Measurements from ENCODE around the gene TERB1. TPM values are rescaled to one million over a fixed set of nuclear protein-coding genes. Genes with fewer than 3 reads are reported as not detected.

Gene TERB1
- total and polyA plus RNA-seq, 2 of the 13 experiments (the other 11 are each of a cell fraction or from before 2014, with no cell fraction given), result not detected

DNA sequence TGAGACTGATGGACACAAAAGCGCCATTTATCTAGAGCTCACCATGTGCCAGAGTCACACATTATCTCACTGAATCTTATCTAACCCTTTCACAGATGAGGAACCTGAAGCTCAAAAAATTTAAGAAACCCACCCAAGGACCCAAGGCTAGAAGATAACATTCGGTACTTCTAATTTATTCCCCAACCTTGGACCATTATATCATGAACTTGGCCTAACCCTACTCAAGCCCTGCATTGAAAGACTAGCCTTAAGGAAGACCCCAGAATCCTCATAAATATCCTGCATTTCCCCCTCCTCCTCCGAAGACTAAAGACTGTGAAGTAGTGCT lies 49.4 kb downstream of the TERB1 start (continued):
- TF ChIP-seq ATM (IDR thresholded peaks at IDR 0.05; ENCODE audit: borderline replicate concordance) (no peak), TBP (CRISPR knock-in tag; IDR thresholded peaks at IDR 0.05) (no peak), CCDC6 (CRISPR knock-in tag; IDR thresholded peaks at IDR 0.05) (no peak), MAX (IDR thresholded peaks at IDR 0.05) (no peak), ZSCAN12 (CRISPR knock-in tag; IDR thresholded peaks at IDR 0.05) (0 out of 2 replicates have a peak, but pooled peaks have one; percentile 16), ZNF20 (CRISPR knock-in tag; IDR thresholded peaks at IDR 0.05) (no peak), ZNF205 (CRISPR knock-in tag; IDR thresholded peaks at IDR 0.05) (peak; percentile 42; the same call in 1 of the 2 replicates), RNF219 (CRISPR knock-in tag; IDR thresholded peaks at IDR 0.05) (no peak), RCOR2 (CRISPR knock-in tag; IDR thresholded peaks at IDR 0.05) (0 out of 2 replicates have a peak, but pooled peaks have one; percentile 28), HOXA9 (CRISPR knock-in tag; IDR thresholded peaks at IDR 0.05; ENCODE audit: borderline replicate concordance) (no peak), HMG20B (CRISPR knock-in tag; conservative IDR thresholded peaks at IDR 0.05) (0 out of 2 replicates have a peak, but pooled peaks have one; percentile 39), ATAD3A (CRISPR knock-in tag; IDR thresholded peaks at IDR 0.05) (no peak), ZNF761 (CRISPR knock-in tag; conservative IDR thresholded peaks at IDR 0.05) (no peak), RFXAP (CRISPR knock-in tag; IDR thresholded peaks at IDR 0.05; ENCODE audit: borderline replicate concordance) (0 out of 2 replicates have a peak, but pooled peaks have one; percentile 7), SALL1 (CRISPR knock-in tag; IDR thresholded peaks at IDR 0.05) (no peak), CBFB (CRISPR knock-in tag; IDR thresholded peaks at IDR 0.05) (0 out of 2 replicates have a peak, but pooled peaks have one; percentile 5), E2F2 (CRISPR knock-in tag; IDR thresholded peaks at IDR 0.05; ENCODE audit: borderline replicate concordance) (no peak), ZMAT3 (CRISPR knock-in tag; conservative IDR thresholded peaks at IDR 0.05) (no peak)
- TF ChIP-seq, protein P1, sequence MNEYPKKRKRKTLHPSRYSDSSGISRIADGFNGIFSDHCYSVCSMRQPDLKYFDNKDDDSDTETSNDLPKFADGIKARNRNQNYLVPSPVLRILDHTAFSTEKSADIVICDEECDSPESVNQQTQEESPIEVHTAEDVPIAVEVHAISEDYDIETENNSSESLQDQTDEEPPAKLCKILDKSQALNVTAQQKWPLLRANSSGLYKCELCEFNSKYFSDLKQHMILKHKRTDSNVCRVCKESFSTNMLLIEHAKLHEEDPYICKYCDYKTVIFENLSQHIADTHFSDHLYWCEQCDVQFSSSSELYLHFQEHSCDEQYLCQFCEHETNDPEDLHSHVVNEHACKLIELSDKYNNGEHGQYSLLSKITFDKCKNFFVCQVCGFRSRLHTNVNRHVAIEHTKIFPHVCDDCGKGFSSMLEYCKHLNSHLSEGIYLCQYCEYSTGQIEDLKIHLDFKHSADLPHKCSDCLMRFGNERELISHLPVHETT (CRISPR knock-in tag; conservative IDR thresholded peaks at IDR 0.05), result 0 out of 2 replicates have a peak, but pooled peaks have one; percentile 3
- TF ChIP-seq, protein P2, sequence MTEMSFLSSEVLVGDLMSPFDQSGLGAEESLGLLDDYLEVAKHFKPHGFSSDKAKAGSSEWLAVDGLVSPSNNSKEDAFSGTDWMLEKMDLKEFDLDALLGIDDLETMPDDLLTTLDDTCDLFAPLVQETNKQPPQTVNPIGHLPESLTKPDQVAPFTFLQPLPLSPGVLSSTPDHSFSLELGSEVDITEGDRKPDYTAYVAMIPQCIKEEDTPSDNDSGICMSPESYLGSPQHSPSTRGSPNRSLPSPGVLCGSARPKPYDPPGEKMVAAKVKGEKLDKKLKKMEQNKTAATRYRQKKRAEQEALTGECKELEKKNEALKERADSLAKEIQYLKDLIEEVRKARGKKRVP (CRISPR knock-in tag; IDR thresholded peaks at IDR 0.05), result no peak
- TF ChIP-seq, protein P3, sequence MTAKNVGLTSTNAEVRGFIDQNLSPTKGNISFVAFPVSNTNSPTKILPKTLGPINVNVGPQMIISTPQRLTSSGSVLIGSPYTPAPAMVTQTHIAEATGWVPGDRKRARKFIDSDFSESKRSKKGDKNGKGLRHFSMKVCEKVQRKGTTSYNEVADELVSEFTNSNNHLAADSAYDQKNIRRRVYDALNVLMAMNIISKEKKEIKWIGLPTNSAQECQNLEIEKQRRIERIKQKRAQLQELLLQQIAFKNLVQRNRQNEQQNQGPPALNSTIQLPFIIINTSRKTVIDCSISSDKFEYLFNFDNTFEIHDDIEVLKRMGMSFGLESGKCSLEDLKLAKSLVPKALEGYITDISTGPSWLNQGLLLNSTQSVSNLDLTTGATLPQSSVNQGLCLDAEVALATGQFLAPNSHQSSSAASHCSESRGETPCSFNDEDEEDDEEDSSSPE (CRISPR knock-in tag; IDR thresholded peaks at IDR 0.05), result no peak; the same call in 1 of the 2 replicates
- TF ChIP-seq, protein P4, sequence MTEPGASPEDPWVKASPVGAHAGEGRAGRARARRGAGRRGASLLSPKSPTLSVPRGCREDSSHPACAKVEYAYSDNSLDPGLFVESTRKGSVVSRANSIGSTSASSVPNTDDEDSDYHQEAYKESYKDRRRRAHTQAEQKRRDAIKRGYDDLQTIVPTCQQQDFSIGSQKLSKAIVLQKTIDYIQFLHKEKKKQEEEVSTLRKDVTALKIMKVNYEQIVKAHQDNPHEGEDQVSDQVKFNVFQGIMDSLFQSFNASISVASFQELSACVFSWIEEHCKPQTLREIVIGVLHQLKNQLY (CRISPR knock-in tag; IDR thresholded peaks at IDR 0.05), result peak; percentile 21; the same call in 1 of the 2 replicates
